OCI-LY1 (cell line): ENCODE measurements around the gene GALNT9.
"Not testable (repeated sequence)": the region's sequence is repeated elsewhere in the genome, so short reads cannot be mapped to it uniquely, and the experiment has no call there.

ENCODE experiments used
- H2AFZ ChIP-seq: fragments of 200-600 bp; sonication (generic), shearing (Covaris generic); 2 replicates; pipeline ENCODE4 v1.6.0; 2014; ENCODE audit warnings: antibody characterized with exemption, mild to moderate bottlenecking, low read length
- H3F3A ChIP-seq: fragments of 200-600 bp; sonication (generic), shearing (Covaris generic); 2 replicates; pipeline ENCODE4 v1.6.0; 2014; ENCODE audit warnings: mild to moderate bottlenecking, antibody characterized with exemption, low read length, moderate library complexity; ENCODE audit not compliant: insufficient read depth
- H3K27ac ChIP-seq: fragments of 200-600 bp; sonication (generic); 2 replicates; pipeline ENCODE4 v1.5.1; 2014; ENCODE audit warnings: low read length, mixed run types, mild to moderate bottlenecking, low read depth; ENCODE audit not compliant: poor library complexity, severe bottlenecking
- H3K27me3 ChIP-seq: fragments of 200-600 bp; sonication (generic); 2 replicates; pipeline ENCODE4 v1.6.0; 2014; ENCODE audit warnings: antibody characterized with exemption, mild to moderate bottlenecking, low read length, moderate library complexity; ENCODE audit not compliant: insufficient read depth
- H3K36me3 ChIP-seq: fragments of 200-600 bp; sonication (generic); 2 replicates; pipeline ENCODE4 v1.6.1; 2014; ENCODE audit warnings: mild to moderate bottlenecking, antibody characterized with exemption, low read length, moderate library complexity, mixed read lengths; ENCODE audit not compliant: insufficient read depth
- H3K4me1 ChIP-seq: fragments of 200-600 bp; sonication (generic); 2 replicates; pipeline ENCODE4 v1.5.1; 2014; ENCODE audit warnings: mild to moderate bottlenecking, low read length, moderate library complexity; ENCODE audit not compliant: insufficient read depth, severe bottlenecking
- H3K4me2 ChIP-seq: fragments of 200-600 bp; sonication (generic), shearing (Covaris generic); 2 replicates; pipeline ENCODE4 v1.6.1; 2014; ENCODE audit warnings: low read length
- H3K4me3 ChIP-seq: fragments of 200-600 bp; sonication (generic); 2 replicates; pipeline ENCODE4 v1.5.1; 2014; ENCODE audit warnings: low read length, low read depth, mild to moderate bottlenecking, mixed read lengths; ENCODE audit not compliant: poor library complexity, severe bottlenecking
- H3K79me2 ChIP-seq: fragments of 200-600 bp; shearing (Covaris generic); 2 replicates; pipeline ENCODE4 v1.6.1; 2016; ENCODE audit warnings: mixed run types, low read length, mixed read lengths; ENCODE audit not compliant: insufficient read depth
- H3K9ac ChIP-seq: fragments of 200-600 bp; sonication (generic), shearing (Covaris generic); 2 replicates; pipeline ENCODE4 v1.6.1; 2014; ENCODE audit warnings: mild to moderate bottlenecking, low read length, mixed read lengths
- H3K9me2 ChIP-seq: fragments of 200-600 bp; sonication (generic), shearing (Covaris generic); 2 replicates; pipeline ENCODE4 v1.6.1; 2014; ENCODE audit warnings: low read depth, mild to moderate bottlenecking, low read length, mixed read lengths
- H3K9me3 ChIP-seq: fragments of 200-600 bp; shearing (Covaris generic); 2 replicates; pipeline ENCODE4 v1.6.1; 2014; ENCODE audit warnings: low read length, mixed read lengths
- H4K20me1 ChIP-seq: fragments of 200-600 bp; sonication (generic), shearing (Covaris generic); 2 replicates; pipeline ENCODE4 v1.6.0; 2016; ENCODE audit warnings: mild to moderate bottlenecking, low read length; ENCODE audit not compliant: insufficient read depth
- EZH2 ChIP-seq: fragments of 200-600 bp; sonication (generic), shearing (Covaris generic); IDR thresholded peaks from 2 replicates; pipeline ENCODE4 v1.8.0; 2017; ENCODE audit warnings: borderline replicate concordance, mixed run types, mild to moderate bottlenecking, antibody characterized with exemption, low read length, moderate library complexity, mixed read lengths
- TF ChIP-seq, protein P1 (sequence below): fragments of 200-600 bp; sonication (generic), shearing (Covaris generic); IDR thresholded peaks from 2 replicates; pipeline ENCODE4 v1.5.1; 2017; ENCODE audit warnings: mild to moderate bottlenecking, antibody characterized with exemption, low read length, moderate library complexity, mixed read lengths

Gene GALNT9

DNA sequence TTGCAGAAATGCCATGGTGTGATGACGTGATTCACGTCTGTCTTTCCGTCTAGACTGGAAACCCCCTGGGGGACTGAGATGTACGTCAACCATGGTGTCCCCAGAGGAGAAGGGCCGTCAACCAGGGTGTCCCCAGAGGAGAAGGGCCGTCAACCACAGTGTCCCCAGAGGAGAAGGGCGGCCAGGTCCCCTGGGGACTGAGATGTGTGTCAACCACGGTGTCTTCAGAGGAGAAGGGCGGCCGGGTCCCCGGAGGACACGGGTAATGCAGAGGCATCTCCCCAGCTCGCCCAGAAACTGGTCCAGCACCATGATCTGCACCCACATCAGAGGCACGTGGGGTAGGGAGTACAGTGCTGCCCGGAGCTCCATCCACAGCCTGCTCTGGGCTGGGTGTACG lies 30.6 kb upstream of the GALNT9 start:
- TF ChIP-seq, protein P1, sequence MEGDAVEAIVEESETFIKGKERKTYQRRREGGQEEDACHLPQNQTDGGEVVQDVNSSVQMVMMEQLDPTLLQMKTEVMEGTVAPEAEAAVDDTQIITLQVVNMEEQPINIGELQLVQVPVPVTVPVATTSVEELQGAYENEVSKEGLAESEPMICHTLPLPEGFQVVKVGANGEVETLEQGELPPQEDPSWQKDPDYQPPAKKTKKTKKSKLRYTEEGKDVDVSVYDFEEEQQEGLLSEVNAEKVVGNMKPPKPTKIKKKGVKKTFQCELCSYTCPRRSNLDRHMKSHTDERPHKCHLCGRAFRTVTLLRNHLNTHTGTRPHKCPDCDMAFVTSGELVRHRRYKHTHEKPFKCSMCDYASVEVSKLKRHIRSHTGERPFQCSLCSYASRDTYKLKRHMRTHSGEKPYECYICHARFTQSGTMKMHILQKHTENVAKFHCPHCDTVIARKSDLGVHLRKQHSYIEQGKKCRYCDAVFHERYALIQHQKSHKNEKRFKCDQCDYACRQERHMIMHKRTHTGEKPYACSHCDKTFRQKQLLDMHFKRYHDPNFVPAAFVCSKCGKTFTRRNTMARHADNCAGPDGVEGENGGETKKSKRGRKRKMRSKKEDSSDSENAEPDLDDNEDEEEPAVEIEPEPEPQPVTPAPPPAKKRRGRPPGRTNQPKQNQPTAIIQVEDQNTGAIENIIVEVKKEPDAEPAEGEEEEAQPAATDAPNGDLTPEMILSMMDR, result no peak
- TF ChIP-seq EZH2, result no peak
- Histone ChIP-seq H3K9me3 (no peaks in the 10 kb centered on the region), H3K36me3 (no peaks in the 10 kb centered on the region), H3F3A (no peaks in the 10 kb centered on the region), H2AFZ (no peak overlapping the region), H3K9ac (no peak overlapping the region), H3K27ac (no peak overlapping the region), H3K9me2 (no peaks in the 10 kb centered on the region), H3K79me2 (no peaks in the 10 kb centered on the region), H3K4me3 (no peak overlapping the region), H3K4me1 (no peaks in the 10 kb centered on the region), H3K4me2 (no peak overlapping the region), H4K20me1 (no peaks in the 10 kb centered on the region), H3K27me3 (no peaks in the 10 kb centered on the region)

DNA sequence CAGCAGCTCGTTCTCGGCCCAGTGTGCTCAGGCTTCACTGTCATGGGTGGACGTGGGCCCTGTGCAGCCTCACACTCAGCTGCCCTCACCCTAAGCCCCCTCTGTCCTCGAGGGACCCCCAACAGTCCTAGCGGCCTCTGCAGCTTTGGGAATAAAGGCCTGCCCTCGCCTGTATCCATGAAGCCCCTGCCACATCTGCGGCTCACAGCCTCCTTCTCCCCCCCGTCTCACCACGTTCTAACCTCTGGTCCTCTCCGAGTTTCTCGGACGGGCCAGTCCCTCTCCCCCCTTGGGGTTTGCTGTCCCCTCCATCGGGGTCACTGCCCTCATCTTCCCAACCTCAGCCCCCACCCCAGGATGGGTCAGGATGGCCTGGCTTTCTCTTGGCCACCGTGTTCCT lies 30.2 kb upstream of the GALNT9 start:
- no peak for TF ChIP-seq EZH2
- TF ChIP-seq, protein P1, result no peak
- H3K27me3 ChIP-seq, result no peaks in the 10 kb centered on the region
- H3K9me2 ChIP-seq, result no peaks in the 10 kb centered on the region
- H3K9me3 ChIP-seq, result no peaks in the 10 kb centered on the region
- no peak overlapping the region for H2AFZ ChIP-seq
- H3F3A ChIP-seq, result no peaks in the 10 kb centered on the region
- no peaks in the 10 kb centered on the region for H3K4me1 ChIP-seq
- H3K4me2 ChIP-seq, result no peak overlapping the region
- H3K79me2 ChIP-seq, result no peaks in the 10 kb centered on the region
- H3K27ac ChIP-seq, result no peak overlapping the region
- H3K36me3 ChIP-seq, result no peaks in the 10 kb centered on the region
- H4K20me1 ChIP-seq, result no peaks in the 10 kb centered on the region
- no peak overlapping the region for H3K4me3 ChIP-seq
- no peak overlapping the region for H3K9ac ChIP-seq

DNA sequence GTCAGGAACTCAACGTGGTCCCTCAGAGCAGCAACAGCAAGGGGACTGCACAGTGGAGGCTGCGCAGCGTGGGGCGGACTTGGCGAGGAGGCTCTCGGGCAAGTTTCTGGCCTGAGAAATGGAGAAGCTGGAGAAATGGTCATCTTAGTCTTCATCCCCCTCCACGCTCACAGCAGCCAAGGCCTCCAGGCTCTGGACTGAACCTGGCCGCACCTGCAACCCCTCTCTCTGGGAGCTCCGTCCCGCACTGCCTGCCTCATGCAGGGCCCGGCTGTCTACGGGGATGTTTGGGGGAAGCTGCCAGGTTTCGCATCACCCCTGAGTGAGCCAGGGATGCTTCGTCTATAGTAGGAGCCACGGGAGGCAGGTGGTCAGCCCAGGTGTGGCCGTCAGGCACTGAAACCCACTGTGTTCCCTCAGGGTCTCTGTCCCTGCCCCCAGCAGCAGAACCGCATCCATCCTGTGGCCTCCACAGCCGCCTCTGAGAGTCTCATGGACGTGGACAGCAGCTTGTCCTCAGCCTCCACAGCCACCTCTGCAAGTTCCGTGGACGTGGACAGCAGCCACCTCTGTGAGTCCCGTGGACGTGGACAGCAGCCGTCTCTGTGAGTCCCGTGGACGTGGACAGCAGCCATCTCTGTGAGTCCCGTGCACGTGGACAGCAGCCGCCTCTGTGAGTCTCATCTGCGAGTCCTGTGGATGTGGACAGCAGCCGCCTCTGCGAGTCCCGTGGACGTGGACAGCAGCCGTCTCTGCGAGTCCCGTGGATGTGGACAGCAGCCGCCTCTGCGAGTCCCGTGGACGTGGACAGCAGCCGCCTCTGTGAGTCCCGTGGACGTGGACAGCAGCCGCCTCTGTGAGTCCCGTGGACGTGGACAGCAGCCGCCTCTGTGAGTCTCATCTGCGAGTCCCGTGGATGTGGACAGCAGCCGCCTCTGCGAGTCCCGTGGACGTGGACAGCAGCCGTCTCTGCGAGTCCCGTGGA lies 29.1 kb upstream of the GALNT9 start:
- H3K4me2 ChIP-seq, H3K9me2 ChIP-seq, H3K4me3 ChIP-seq, H3K27ac ChIP-seq, H3K9ac ChIP-seq, H3K4me1 ChIP-seq, H3K9me3 ChIP-seq, H2AFZ ChIP-seq, H3K79me2 ChIP-seq, H3F3A ChIP-seq, H4K20me1 ChIP-seq, H3K27me3 ChIP-seq, H3K36me3 ChIP-seq: not testable (repeated sequence)
